ENCODE results near the gene ZNF436. TPM values are rescaled to one million over a fixed set of nuclear protein-coding genes. Genes with fewer than 3 reads are reported as not detected.

ZNF436 gene
- total and polyA plus RNA-seq, 11 donors = 3.1 to 29.8 (median 12.1) TPM

GRCh38 chr1:23352096-23352695 lies 17.4 kb downstream of the ZNF436 start:
- 94 to 100% (median 96%) methylated on average over 1 of the region's 1 CpG; no CpG with 5 or more reads in 1 of the 4 donors for WGBS, 4 donors
- peaks cover 0 to 7% (median 0%) of the 10 kb centered on the region in 12 donors for H3K4me1 ChIP-seq
- no peak for ATAC-seq
- intact Hi-C loops (cut with DNase I) = no loop called here
- TF ChIP-seq CTCF (IDR thresholded peaks at IDR 0.05) (no peak), POLR2A (IDR thresholded peaks at IDR 0.05) (no peak)
- H3K27ac ChIP-seq = no peak overlapping the region
- no peaks in the 10 kb centered on the region for H3K27me3 ChIP-seq
- H3K4me3 ChIP-seq = no peak overlapping the region
- DNase-seq = no peak
- H3K9me3 ChIP-seq = no peaks in the 10 kb centered on the region
- H3K36me3 ChIP-seq = peaks cover 0 to 2% (median 0%) of the 10 kb centered on the region in 9 donors

- H3K4me1 ChIP-seq = peaks cover 0 to 33% (median 23%) of the 10 kb centered on the region in 12 donors
- intact Hi-C loops (cut with DNase I) = loop anchor here in 8 of 10 donors (2.0 to 10.0 kb wide), 8 partner anchors 21 to 189 kb away; partner anchors contain the start of genes ASAP3 (in 2 of the 8), E2F2 (in 1 of the 8) and ZNF436 (in 1 of the 8)
- TF ChIP-seq CTCF (IDR thresholded peaks at IDR 0.05) = no peak
- no peak for TF ChIP-seq POLR2A (IDR thresholded peaks at IDR 0.05)
- ATAC-seq (no peak), DNase-seq (no peak)
- peak overlapping the region in 1 of 12 donors; percentile 99 for H3K27ac ChIP-seq
- H3K9me3 ChIP-seq = no peaks in the 10 kb centered on the region
- H3K27me3 ChIP-seq = no peaks in the 10 kb centered on the region
- H3K36me3 ChIP-seq = no peaks in the 10 kb centered on the region
- 96 to 98% (median 97%) methylated on average over 14 of the region's 14 CpGs for WGBS, 4 donors
- no peak overlapping the region for H3K4me3 ChIP-seq
These were observed 23.7 kb downstream of the ZNF436 start for GRCh38 chr1:23345920-23346319.

GRCh38 chr1:23344987-23345472 lies 24.6 kb downstream of the ZNF436 start:
- TF ChIP-seq CTCF (IDR thresholded peaks at IDR 0.05) (no peak), POLR2A (IDR thresholded peaks at IDR 0.05) (no peak)
- intact Hi-C loops (cut with DNase I) = loop anchor here in 9 of 10 donors (1.0 to 10.0 kb wide), 14 partner anchors 22 to 190 kb away; partner anchors contain the start of genes ASAP3 (in 3 of the 9), ZNF436 (in 2 of the 9), E2F2 (in 1 of the 9) and TCEA3 (in 1 of the 9)

More at GRCh38 chr1:23344987-23345472, 24.6 kb downstream of the ZNF436 start:
- Histone ChIP-seq H3K36me3 (no peaks in the 10 kb centered on the region), H3K27me3 (no peaks in the 10 kb centered on the region), H3K4me1 (peaks cover 0 to 42% (median 31%) of the 10 kb centered on the region in 12 donors), H3K27ac (peak overlapping the region; percentile 84 to 99 (median 94)), H3K9me3 (no peaks in the 10 kb centered on the region), H3K4me3 (peak overlapping the region; percentile 41 to 95 (median 89))
- DNase-seq (no peak), ATAC-seq (no peak)
- 21 to 27% (median 24%) methylated on average over 8 of the region's 8 CpGs for WGBS, 4 donors
